ENCODE measurements around the gene IBTK. TPM values are rescaled to one million over a fixed set of nuclear protein-coding genes. Genes with fewer than 3 reads are reported as not detected.

The IBTK gene
- total RNA-seq, 1 donor from 2014 or later: 34.8 TPM

DNA sequence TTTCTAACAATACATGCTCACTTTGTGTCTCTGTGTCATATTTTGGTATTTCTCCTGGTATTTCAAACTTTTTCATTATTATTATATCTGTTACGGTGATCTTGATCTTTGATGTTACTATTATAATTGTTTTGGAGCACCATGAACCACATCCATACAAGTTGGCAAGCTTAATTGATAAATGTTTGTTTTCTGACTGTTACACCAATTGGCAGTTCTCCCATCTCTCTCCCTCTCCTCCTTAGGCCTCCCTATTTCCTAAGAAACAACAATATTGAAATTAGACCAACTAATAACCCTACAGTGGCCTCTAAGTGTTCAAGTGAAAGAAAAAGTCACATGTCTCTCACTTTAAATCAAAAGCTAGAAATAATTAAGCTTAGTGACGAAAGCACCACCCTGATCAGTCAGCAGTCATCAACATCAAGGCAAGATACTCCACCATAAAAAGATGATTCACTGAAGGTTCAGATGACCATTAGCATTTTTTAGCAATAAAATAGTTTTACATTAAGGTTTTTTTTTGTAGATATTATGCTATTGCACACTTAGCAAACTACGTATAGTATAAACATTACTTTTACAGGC is 61.5 kb downstream of the IBTK start:
- Mint-ChIP-seq H3K4me3 (ENCODE audit: low read depth) (no peak overlapping the region), H3K9me3 (ENCODE audit: low read depth) (no peaks in the 10 kb centered on the region), H3K27me3 (no peaks in the 10 kb centered on the region), H3K4me1 (ENCODE audit: low read depth) (no peaks in the 10 kb centered on the region), H3K27ac (peak overlapping the region; percentile 52), H3K36me3 (ENCODE audit: insufficient read depth) (peaks cover 21% of the 10 kb centered on the region)
- TF ChIP-seq, protein P1, sequence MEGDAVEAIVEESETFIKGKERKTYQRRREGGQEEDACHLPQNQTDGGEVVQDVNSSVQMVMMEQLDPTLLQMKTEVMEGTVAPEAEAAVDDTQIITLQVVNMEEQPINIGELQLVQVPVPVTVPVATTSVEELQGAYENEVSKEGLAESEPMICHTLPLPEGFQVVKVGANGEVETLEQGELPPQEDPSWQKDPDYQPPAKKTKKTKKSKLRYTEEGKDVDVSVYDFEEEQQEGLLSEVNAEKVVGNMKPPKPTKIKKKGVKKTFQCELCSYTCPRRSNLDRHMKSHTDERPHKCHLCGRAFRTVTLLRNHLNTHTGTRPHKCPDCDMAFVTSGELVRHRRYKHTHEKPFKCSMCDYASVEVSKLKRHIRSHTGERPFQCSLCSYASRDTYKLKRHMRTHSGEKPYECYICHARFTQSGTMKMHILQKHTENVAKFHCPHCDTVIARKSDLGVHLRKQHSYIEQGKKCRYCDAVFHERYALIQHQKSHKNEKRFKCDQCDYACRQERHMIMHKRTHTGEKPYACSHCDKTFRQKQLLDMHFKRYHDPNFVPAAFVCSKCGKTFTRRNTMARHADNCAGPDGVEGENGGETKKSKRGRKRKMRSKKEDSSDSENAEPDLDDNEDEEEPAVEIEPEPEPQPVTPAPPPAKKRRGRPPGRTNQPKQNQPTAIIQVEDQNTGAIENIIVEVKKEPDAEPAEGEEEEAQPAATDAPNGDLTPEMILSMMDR (IDR thresholded peaks at IDR 0.05; ENCODE audit: unreplicated experiment): no peak
- DNase-seq (ENCODE audit: low spot score, unreplicated experiment): no peak

DNA sequence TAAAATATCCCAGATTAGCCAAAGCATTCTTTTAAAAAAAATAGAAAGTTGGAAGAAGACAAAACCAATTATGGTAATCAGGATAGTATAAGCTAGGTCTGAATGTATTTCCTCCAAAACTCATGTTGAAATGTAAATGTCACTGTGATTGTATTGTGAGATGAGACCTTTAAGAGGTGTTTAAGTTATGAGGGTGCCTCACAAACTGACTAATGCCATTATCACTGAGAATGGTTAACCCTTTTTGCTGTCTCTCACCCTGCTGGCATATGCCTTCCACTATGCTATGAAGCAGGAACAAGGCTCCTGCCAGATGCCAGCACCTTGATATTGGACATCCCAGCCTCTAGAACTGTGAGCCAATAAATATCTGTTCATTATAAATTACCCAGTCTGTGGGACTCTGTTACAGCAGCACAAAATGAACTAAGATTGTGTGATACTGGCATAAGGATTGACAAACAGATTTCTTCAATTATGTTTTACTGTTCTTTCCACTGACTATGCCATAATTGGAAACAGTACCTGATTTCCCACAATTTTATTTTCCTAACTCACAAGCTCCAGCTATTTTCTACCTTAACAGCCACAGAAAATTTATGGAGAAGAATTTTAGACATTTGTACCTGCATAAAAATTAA is 63.8 kb downstream of the IBTK start:
- no peak for DNase-seq (ENCODE audit: low spot score, unreplicated experiment)
- no peak overlapping the region for H3K4me3 Mint-ChIP-seq (ENCODE audit: low read depth)
- no peaks in the 10 kb centered on the region for H3K9me3 Mint-ChIP-seq (ENCODE audit: low read depth)
- peaks cover 19% of the 10 kb centered on the region for H3K36me3 Mint-ChIP-seq (ENCODE audit: insufficient read depth)
- H3K27me3 Mint-ChIP-seq: no peaks in the 10 kb centered on the region
- no peak overlapping the region for H3K27ac Mint-ChIP-seq
- H3K4me1 Mint-ChIP-seq (ENCODE audit: low read depth): no peaks in the 10 kb centered on the region
- TF ChIP-seq, protein P1 (IDR thresholded peaks at IDR 0.05; ENCODE audit: unreplicated experiment): no peak

DNA sequence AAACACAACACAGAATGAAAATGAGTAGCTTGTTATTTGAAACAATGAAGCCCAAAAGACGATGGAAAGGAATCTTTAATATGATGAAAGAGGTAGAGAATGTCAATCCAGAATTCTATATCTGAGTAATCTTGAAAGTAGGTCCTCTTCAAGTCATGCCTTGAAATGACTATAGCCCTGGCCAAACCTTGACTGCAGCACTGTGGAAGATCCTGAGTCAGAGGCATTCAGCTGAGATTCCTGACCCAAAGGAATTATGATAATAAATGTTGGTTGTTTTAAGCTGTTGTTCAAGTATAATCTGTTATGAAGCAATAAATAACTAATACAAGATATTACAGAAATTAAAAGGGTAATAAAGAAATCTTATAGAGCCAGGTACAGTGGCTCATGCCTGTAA is 64.8 kb downstream of the IBTK start:
- peaks cover 18% of the 10 kb centered on the region for H3K36me3 Mint-ChIP-seq (ENCODE audit: insufficient read depth)
- DNase-seq (ENCODE audit: low spot score, unreplicated experiment): no peak
- no peak overlapping the region for H3K27ac Mint-ChIP-seq
- TF ChIP-seq, protein P1 (IDR thresholded peaks at IDR 0.05; ENCODE audit: unreplicated experiment): no peak
- H3K27me3 Mint-ChIP-seq: no peaks in the 10 kb centered on the region
- H3K4me3 Mint-ChIP-seq (ENCODE audit: low read depth): no peak overlapping the region
- H3K4me1 Mint-ChIP-seq (ENCODE audit: low read depth): no peaks in the 10 kb centered on the region
- H3K9me3 Mint-ChIP-seq (ENCODE audit: low read depth): no peaks in the 10 kb centered on the region

DNA sequence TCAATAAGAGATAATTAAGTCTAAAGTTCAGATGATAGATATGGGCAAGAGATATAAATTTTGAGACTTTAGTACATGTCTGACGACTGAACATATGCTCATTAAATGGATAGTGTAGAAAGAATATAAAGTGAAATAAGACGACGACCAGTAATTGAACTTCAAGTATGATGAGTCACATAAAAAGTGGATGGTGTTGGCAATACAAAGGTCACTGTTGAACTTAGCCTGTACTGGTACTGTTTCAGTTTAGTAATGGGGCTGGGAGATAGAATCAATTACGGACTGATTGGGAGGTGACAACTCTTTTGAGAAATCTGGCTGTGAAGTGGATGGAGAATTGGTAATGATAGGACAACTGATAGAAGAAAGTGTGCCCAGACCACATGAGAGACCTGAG is 68.1 kb downstream of the IBTK start:
- no peak overlapping the region for H3K27ac Mint-ChIP-seq
- DNase-seq (ENCODE audit: low spot score, unreplicated experiment): no peak
- no peaks in the 10 kb centered on the region for H3K27me3 Mint-ChIP-seq
- TF ChIP-seq, protein P1 (IDR thresholded peaks at IDR 0.05; ENCODE audit: unreplicated experiment): no peak
- no peak overlapping the region for H3K4me3 Mint-ChIP-seq (ENCODE audit: low read depth)
- no peaks in the 10 kb centered on the region for H3K9me3 Mint-ChIP-seq (ENCODE audit: low read depth)
- no peaks in the 10 kb centered on the region for H3K4me1 Mint-ChIP-seq (ENCODE audit: low read depth)
- H3K36me3 Mint-ChIP-seq (ENCODE audit: insufficient read depth): peaks cover 13% of the 10 kb centered on the region

DNA sequence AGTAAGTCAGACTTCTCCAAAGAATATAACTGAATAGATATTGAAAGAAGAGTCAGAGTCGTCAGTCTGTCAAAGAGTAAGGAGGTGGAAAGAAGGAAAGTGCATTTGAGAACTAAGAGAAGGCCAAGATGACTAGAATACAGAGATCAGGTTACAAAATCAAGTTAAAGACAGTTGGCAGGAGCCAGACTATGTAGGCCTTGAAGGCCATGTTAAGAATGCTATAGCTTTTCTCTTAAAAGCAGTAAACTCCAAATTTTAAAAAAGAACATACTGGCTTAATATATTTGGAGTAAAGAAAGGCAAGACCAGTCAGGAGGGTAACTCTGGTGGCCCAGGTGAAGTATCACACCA is 68.8 kb downstream of the IBTK start:
- Mint-ChIP-seq H3K27me3 (no peaks in the 10 kb centered on the region), H3K27ac (no peak overlapping the region), H3K4me1 (ENCODE audit: low read depth) (no peaks in the 10 kb centered on the region), H3K36me3 (ENCODE audit: insufficient read depth) (peaks cover 13% of the 10 kb centered on the region), H3K4me3 (ENCODE audit: low read depth) (no peak overlapping the region), H3K9me3 (ENCODE audit: low read depth) (no peaks in the 10 kb centered on the region)
- TF ChIP-seq, protein P1 (IDR thresholded peaks at IDR 0.05; ENCODE audit: unreplicated experiment): no peak
- no peak for DNase-seq (ENCODE audit: low spot score, unreplicated experiment)

Measured in progenitor cell of endocrine pancreas (in vitro differentiated cells).